Fibroblast of lung (primary cell): ENCODE data around the gene BCL6. TPM values are rescaled to one million over a fixed set of nuclear protein-coding genes. Genes with fewer than 3 reads are reported as not detected.
A peak's percentile ranks its signal among the peaks of the same experiment; 100 is the strongest.

Source experiments
- DNase-seq, 2 donors: peaks; one replicate each; pipeline versions ENCODE4 v3.0.0 to v3.0.0-alpha.2; 2010; ENCODE audit warnings: low read depth in 2 of 2
- H2AFZ ChIP-seq: 2 replicates; pipeline ENCODE4 v1.5.1; 2012; ENCODE audit warnings: low read length, control low read depth, inconsistent platforms
- H3K27ac ChIP-seq: 2 replicates; pipeline ENCODE4 v1.5.1; 2011; ENCODE audit warnings: low read length, control low read depth; ENCODE audit not compliant: insufficient read depth
- H3K27me3 ChIP-seq: 2 replicates; pipeline ENCODE4 v1.5.1; 2011; ENCODE audit warnings: mild to moderate bottlenecking, low read length; ENCODE audit not compliant: control insufficient read depth, insufficient read depth
- H3K36me3 ChIP-seq: 2 replicates; pipeline ENCODE4 v1.5.1; 2011; ENCODE audit warnings: low read length; ENCODE audit not compliant: control insufficient read depth, insufficient read depth
- H3K4me1 ChIP-seq: 2 replicates; pipeline ENCODE4 v1.5.1; 2011; ENCODE audit warnings: low read length; ENCODE audit not compliant: control insufficient read depth, insufficient read depth; ENCODE audit errors: extremely low read depth
- H3K4me2 ChIP-seq: 2 replicates; pipeline ENCODE4 v1.5.1; 2011; ENCODE audit warnings: low read length, control low read depth; ENCODE audit not compliant: insufficient read depth; ENCODE audit errors: extremely low read depth
- H3K4me3 ChIP-seq, 4 experiments: fragments of 200-600 bp in 1 of 4; sonication (generic) in 1 of 4; replicated peaks in 1 of 4; 2 replicates each; pipeline ENCODE4 v1.5.1; 2011 to 2016; ENCODE audit warnings: low read length in 4 of 4, low read depth in 3 of 4, mild to moderate bottlenecking in 3 of 4, control low read depth in 2 of 4, inconsistent platforms in 1 of 4, mixed read lengths in 1 of 4; ENCODE audit not compliant: insufficient read depth in 1 of 4; ENCODE audit errors: control extremely low read depth in 1 of 4
- H3K79me2 ChIP-seq: 2 replicates; pipeline ENCODE4 v1.5.1; 2012; ENCODE audit warnings: mild to moderate bottlenecking, low read length, inconsistent platforms; ENCODE audit not compliant: control insufficient read depth, insufficient read depth
- H3K9ac ChIP-seq: 2 replicates; pipeline ENCODE4 v1.5.1; 2011; ENCODE audit warnings: mild to moderate bottlenecking, low read length, control low read depth; ENCODE audit not compliant: insufficient read depth
- H3K9me3 ChIP-seq: 2 replicates; pipeline ENCODE4 v1.5.1; 2012; ENCODE audit warnings: low read depth, low read length; ENCODE audit not compliant: control insufficient read depth, insufficient read depth
- H4K20me1 ChIP-seq: 2 replicates; pipeline ENCODE4 v1.5.1; 2011; ENCODE audit warnings: low read length; ENCODE audit not compliant: control insufficient read depth, insufficient read depth; ENCODE audit errors: extremely low read depth
- EZH2 ChIP-seq: IDR thresholded peaks from 2 replicates; pipeline ENCODE4 v1.5.1; 2012; ENCODE audit warnings: low read length, control low read depth, mild to moderate bottlenecking; ENCODE audit errors: missing control alignments
- polyA plus RNA-seq, 2 donors: library from polyadenylated mRNA; depleted of rRNA in 1 of 2; stranded (reverse) in 1 of 2; unstranded in 1 of 2; fragments of >200 nt; gene quantifications; 2 replicates each; pipeline ENCODE4 v1.2.1, GENCODE V29; 2011 to 2012; ENCODE audit warnings: missing spikeins in 1 of 2
- total RNA-seq: library from RNA; depleted of rRNA; stranded (reverse); fragments of >200 nt; gene quantifications from 2 replicates; pipeline ENCODE4 v1.2.1, GENCODE V29; 2014
- TF ChIP-seq, protein P1 (sequence below), 2 donors: IDR thresholded peaks in 1 of 2; conservative IDR thresholded peaks in 1 of 2; 1 replicate in 1 of 2; 2 replicates in 1 of 2; pipeline ENCODE4 v1.5.1; 2011 to 2012; ENCODE audit warnings: low read length in 2 of 2, control low read depth in 1 of 2, inconsistent platforms in 1 of 2, low read depth in 1 of 2, mild to moderate bottlenecking in 1 of 2

Gene BCL6
- total and polyA plus RNA-seq, 2 donors (not counting 1 experiment from before 2014, with no cell fraction given), result 12.7 to 46.6 TPM

DNA sequence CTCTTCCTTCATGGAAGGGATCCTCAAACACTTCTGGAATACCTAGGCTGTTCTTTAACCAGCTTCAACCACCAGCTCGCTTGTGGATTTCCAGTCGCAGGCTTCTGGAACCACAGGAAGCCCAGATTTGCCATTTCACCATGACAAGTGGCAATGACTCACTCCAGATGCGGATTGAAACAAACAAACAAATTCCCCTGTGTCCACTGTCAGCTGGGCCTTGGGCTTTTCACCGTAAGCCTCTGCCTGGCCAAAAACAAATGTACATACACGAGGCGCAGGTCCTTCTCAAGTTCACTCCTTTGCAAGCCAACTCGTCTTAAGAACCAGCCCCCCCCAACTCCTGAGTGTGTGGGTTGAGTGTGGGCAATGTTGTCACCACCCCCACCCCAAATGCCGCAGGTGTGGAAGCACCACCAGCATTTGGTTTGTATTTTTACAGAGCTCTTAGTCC is 8.8 kb downstream of the BCL6 start:
- peak; percentile 71 to 79 for DNase-seq
- Histone ChIP-seq H3K79me2 (peaks cover 57% of the 10 kb centered on the region), H3K4me1 (peaks cover 25% of the 10 kb centered on the region), H3K9me3 (no peaks in the 10 kb centered on the region), H4K20me1 (peaks cover 4% of the 10 kb centered on the region), H3K27ac (peak overlapping the region; percentile 43), H2AFZ (no peak overlapping the region), H3K36me3 (peaks cover 7% of the 10 kb centered on the region), H3K4me2 (peak overlapping the region; percentile 100), H3K9ac (no peak overlapping the region), H3K27me3 (no peaks in the 10 kb centered on the region), H3K4me3 (peak overlapping the region in 2 of 4 experiments; percentile 79 to 95)
- TF ChIP-seq, protein P1, sequence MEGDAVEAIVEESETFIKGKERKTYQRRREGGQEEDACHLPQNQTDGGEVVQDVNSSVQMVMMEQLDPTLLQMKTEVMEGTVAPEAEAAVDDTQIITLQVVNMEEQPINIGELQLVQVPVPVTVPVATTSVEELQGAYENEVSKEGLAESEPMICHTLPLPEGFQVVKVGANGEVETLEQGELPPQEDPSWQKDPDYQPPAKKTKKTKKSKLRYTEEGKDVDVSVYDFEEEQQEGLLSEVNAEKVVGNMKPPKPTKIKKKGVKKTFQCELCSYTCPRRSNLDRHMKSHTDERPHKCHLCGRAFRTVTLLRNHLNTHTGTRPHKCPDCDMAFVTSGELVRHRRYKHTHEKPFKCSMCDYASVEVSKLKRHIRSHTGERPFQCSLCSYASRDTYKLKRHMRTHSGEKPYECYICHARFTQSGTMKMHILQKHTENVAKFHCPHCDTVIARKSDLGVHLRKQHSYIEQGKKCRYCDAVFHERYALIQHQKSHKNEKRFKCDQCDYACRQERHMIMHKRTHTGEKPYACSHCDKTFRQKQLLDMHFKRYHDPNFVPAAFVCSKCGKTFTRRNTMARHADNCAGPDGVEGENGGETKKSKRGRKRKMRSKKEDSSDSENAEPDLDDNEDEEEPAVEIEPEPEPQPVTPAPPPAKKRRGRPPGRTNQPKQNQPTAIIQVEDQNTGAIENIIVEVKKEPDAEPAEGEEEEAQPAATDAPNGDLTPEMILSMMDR (conservative IDR thresholded peaks at IDR 0.05 in 1 of 2, IDR thresholded peaks at IDR 0.05 in 1 of 2; ENCODE audit: low read depth in 1 of 2, low read length in 2 of 2), result no peak
- TF ChIP-seq EZH2, result no peak

DNA sequence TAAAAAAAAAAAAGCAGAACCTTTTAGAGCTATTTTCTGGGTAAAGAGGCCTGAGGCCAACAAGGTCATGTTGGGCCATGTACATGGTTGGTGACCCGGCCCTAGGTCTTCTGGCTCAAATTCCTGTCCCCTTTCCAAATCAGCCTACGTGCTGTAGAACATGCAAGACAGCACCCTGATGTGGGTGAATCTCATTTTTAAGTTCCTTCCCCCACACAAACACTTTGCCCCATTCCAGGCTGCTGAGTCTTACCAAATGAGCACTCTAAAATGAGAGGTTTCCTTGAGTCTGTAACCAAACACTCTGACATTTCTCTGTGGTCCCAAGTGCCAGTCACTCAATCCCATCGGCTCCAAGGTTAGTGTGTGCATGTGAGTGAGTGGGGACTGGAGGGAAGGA is 9.4 kb downstream of the BCL6 start:
- Histone ChIP-seq H3K4me3 (no peak overlapping the region), H4K20me1 (peaks cover 4% of the 10 kb centered on the region), H3K79me2 (peaks cover 51% of the 10 kb centered on the region), H3K36me3 (peaks cover 7% of the 10 kb centered on the region), H3K9me3 (no peaks in the 10 kb centered on the region), H3K9ac (peak overlapping the region; percentile 20), H3K4me1 (peaks cover 25% of the 10 kb centered on the region), H3K27me3 (no peaks in the 10 kb centered on the region), H3K27ac (no peak overlapping the region), H2AFZ (no peak overlapping the region), H3K4me2 (peak overlapping the region; percentile 100)
- TF ChIP-seq EZH2, result no peak
- TF ChIP-seq, protein P1 (conservative IDR thresholded peaks at IDR 0.05 in 1 of 2, IDR thresholded peaks at IDR 0.05 in 1 of 2; ENCODE audit: low read depth in 1 of 2, low read length in 2 of 2), result no peak
- DNase-seq, result peak; percentile 18 to 39

DNA sequence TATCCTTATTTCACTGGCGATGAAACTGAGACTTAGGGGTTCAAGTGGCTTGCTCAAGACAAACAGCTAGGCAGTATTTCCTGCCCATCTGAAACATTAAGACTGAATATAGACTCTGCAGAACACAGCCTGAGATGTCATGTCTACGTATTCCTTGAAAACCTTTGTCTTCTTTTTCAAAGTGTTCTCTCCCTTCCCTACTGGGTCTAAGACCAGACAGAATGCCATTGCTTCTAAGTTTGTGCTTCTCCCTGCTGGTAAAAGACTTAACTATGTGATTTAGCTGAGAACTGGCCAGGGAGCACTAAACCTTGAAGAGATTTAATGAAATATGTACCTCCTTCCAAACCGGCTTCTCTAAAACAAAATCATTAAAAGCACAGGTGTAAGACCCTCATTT is 9.9 kb downstream of the BCL6 start:
- Histone ChIP-seq H3K27ac (no peak overlapping the region), H3K4me3 (peak overlapping the region in 1 of 4 experiments; percentile 2), H3K4me2 (no peak overlapping the region), H3K79me2 (peaks cover 46% of the 10 kb centered on the region), H3K36me3 (peaks cover 11% of the 10 kb centered on the region), H4K20me1 (peaks cover 4% of the 10 kb centered on the region), H3K27me3 (no peaks in the 10 kb centered on the region), H3K9me3 (no peaks in the 10 kb centered on the region), H3K4me1 (peaks cover 22% of the 10 kb centered on the region), H2AFZ (no peak overlapping the region), H3K9ac (no peak overlapping the region)
- TF ChIP-seq EZH2, result no peak
- TF ChIP-seq, protein P1 (conservative IDR thresholded peaks at IDR 0.05 in 1 of 2, IDR thresholded peaks at IDR 0.05 in 1 of 2; ENCODE audit: low read depth in 1 of 2, low read length in 2 of 2), result no peak
- no peak for DNase-seq
